ENCODE measurements around the gene HNRNPLL. TPM values are rescaled to one million over a fixed set of nuclear protein-coding genes. Genes with fewer than 3 reads are reported as not detected.

The HNRNPLL gene
- total RNA-seq, 2 experiments from 2014 or later = 104 to 119 TPM

GRCh38 chr2:38521835-38522234, 80.9 kb downstream of the HNRNPLL start:
- Mint-ChIP-seq H3K27me3 (peaks cover 25% of the 10 kb centered on the region), H3K4me3 (no peak overlapping the region), H3K27ac (no peak overlapping the region), H3K9me3 (no peaks in the 10 kb centered on the region), H3K4me1 (no peaks in the 10 kb centered on the region), H3K36me3 (ENCODE audit: low read depth) (no peaks in the 10 kb centered on the region)
- DNase-seq = no peak
- CTCF ChIA-PET = interaction anchor here (3.5 kb wide), 1 partner anchor 14 kb away, joined by 12 read pairs; no protein-coding TSS in a partner anchor
- POLR2A ChIA-PET = no interaction called here

- no peaks in the 10 kb centered on the region for H3K4me1 Mint-ChIP-seq
- H3K27me3 Mint-ChIP-seq = peaks cover 14% of the 10 kb centered on the region
- H3K9me3 Mint-ChIP-seq = no peaks in the 10 kb centered on the region
- DNase-seq = no peak
- CTCF ChIA-PET = no interaction called here
- no peak overlapping the region for H3K27ac Mint-ChIP-seq
- H3K36me3 Mint-ChIP-seq (ENCODE audit: low read depth) = no peaks in the 10 kb centered on the region
- no peak overlapping the region for H3K4me3 Mint-ChIP-seq
- POLR2A ChIA-PET = no interaction called here
These were observed 85.4 kb downstream of the HNRNPLL start for GRCh38 chr2:38517284-38517683.

GRCh38 chr2:38516526-38516925, 86.2 kb downstream of the HNRNPLL start:
- Mint-ChIP-seq H3K27ac (no peak overlapping the region), H3K4me3 (no peak overlapping the region), H3K36me3 (ENCODE audit: low read depth) (no peaks in the 10 kb centered on the region), H3K9me3 (no peaks in the 10 kb centered on the region), H3K27me3 (peaks cover 14% of the 10 kb centered on the region), H3K4me1 (no peaks in the 10 kb centered on the region)
- no peak for DNase-seq
- POLR2A ChIA-PET = no interaction called here
- CTCF ChIA-PET = no interaction called here

- ChIA-PET CTCF (no interaction called here), POLR2A (no interaction called here)
- Mint-ChIP-seq H3K27me3 (peaks cover 14% of the 10 kb centered on the region), H3K4me1 (no peaks in the 10 kb centered on the region), H3K27ac (no peak overlapping the region), H3K36me3 (ENCODE audit: low read depth) (no peaks in the 10 kb centered on the region), H3K9me3 (no peaks in the 10 kb centered on the region), H3K4me3 (no peak overlapping the region)
- DNase-seq = no peak
These were observed 86.6 kb downstream of the HNRNPLL start for GRCh38 chr2:38516122-38516521.

- DNase-seq = no peak
- Mint-ChIP-seq H3K27ac (no peak overlapping the region), H3K27me3 (peaks cover 14% of the 10 kb centered on the region), H3K9me3 (no peaks in the 10 kb centered on the region), H3K4me3 (no peak overlapping the region), H3K36me3 (ENCODE audit: low read depth) (no peaks in the 10 kb centered on the region), H3K4me1 (no peaks in the 10 kb centered on the region)
- CTCF ChIA-PET = no interaction called here
- POLR2A ChIA-PET = no interaction called here
These were observed 87.3 kb downstream of the HNRNPLL start for GRCh38 chr2:38515155-38516074.

- ChIA-PET CTCF (interaction anchor here (1.2 kb wide), 1 partner anchor 49 kb away, joined by 3 read pairs; no protein-coding TSS in a partner anchor), POLR2A (no interaction called here)
- H3K4me1 Mint-ChIP-seq = no peaks in the 10 kb centered on the region
- H3K27me3 Mint-ChIP-seq = peaks cover 14% of the 10 kb centered on the region
- no peaks in the 10 kb centered on the region for H3K9me3 Mint-ChIP-seq
- H3K4me3 Mint-ChIP-seq = no peak overlapping the region
- no peaks in the 10 kb centered on the region for H3K36me3 Mint-ChIP-seq (ENCODE audit: low read depth)
- DNase-seq = no peak
- no peak overlapping the region for H3K27ac Mint-ChIP-seq
These were observed 88.0 kb downstream of the HNRNPLL start for GRCh38 chr2:38514603-38515154.

GRCh38 chr2:38512211-38512610, 90.5 kb downstream of the HNRNPLL start:
- H3K27ac Mint-ChIP-seq = no peak overlapping the region
- ChIA-PET CTCF (interaction anchor here (0.8 to 2.7 kb wide), 2 partner anchors 42 to 196 kb away, joined by 3 to 12 read pairs; no protein-coding TSS in a partner anchor), POLR2A (no interaction called here)
- H3K36me3 Mint-ChIP-seq (ENCODE audit: low read depth) = no peaks in the 10 kb centered on the region
- peaks cover 5% of the 10 kb centered on the region for H3K4me1 Mint-ChIP-seq
- peaks cover 9% of the 10 kb centered on the region for H3K27me3 Mint-ChIP-seq
- no peak for DNase-seq
- no peaks in the 10 kb centered on the region for H3K9me3 Mint-ChIP-seq
- no peak overlapping the region for H3K4me3 Mint-ChIP-seq

Other genes with a start within 250 kb of the HNRNPLL start
- gene ATL2, start 225.7 kb downstream of the HNRNPLL start, total RNA-seq = 10 to 100 TPM; 47.9 to 51.9 TPM
- gene GALM, start 63.2 kb upstream of the HNRNPLL start, total RNA-seq = 10 to 100 TPM; 94.7 to 97.4 TPM
- 100 to 1,000 TPM; 243 to 249 TPM for gene SRSF7, start 148.4 kb upstream of the HNRNPLL start, total RNA-seq
- gene GEMIN6, start 175.3 kb upstream of the HNRNPLL start, total RNA-seq = 10 to 100 TPM; 12.0 to 15.3 TPM

Measured in activated CD4-positive, alpha-beta memory T cell treated with anti-CD3 and anti-CD28 coated beads, Interleukin-2, amount 10 ng/mL, durations not matched to agents 7 days and 5 days (primary cell).